Neural cell (in vitro differentiated cells): Measurements from ENCODE around the gene CPLX1. TPM values are rescaled to one million over a fixed set of nuclear protein-coding genes. Genes with fewer than 3 reads are reported as not detected.

Experiments used
- H2AFZ ChIP-seq: fragments of 200-600, 300-800 bp; sonication (generic), shearing (Covaris generic); 2 replicates; pipeline ENCODE4 v1.6.0; 2014; ENCODE audit warnings: low read depth, mild to moderate bottlenecking, antibody characterized with exemption, low read length, moderate library complexity
- H3F3A ChIP-seq: fragments of 200-600 bp; shearing (Covaris generic); 2 replicates; pipeline ENCODE4 v1.6.1; 2016; ENCODE audit warnings: mild to moderate bottlenecking, moderate library complexity, mixed read lengths, antibody characterized with exemption, low read length; ENCODE audit not compliant: insufficient read depth, poor library complexity, severe bottlenecking
- H3K27ac ChIP-seq: fragments of 200-600, 300-800 bp; sonication (generic), shearing (Covaris generic); 2 replicates; pipeline ENCODE4 v1.5.1; 2014; ENCODE audit warnings: mild to moderate bottlenecking, low read length, moderate library complexity
- H3K27me3 ChIP-seq: fragments of 300-800, 200-600 bp; sonication (generic), shearing (Covaris generic); 2 replicates; pipeline ENCODE4 v1.6.0; 2014; ENCODE audit warnings: mild to moderate bottlenecking, low read depth, low read length, moderate library complexity; ENCODE audit not compliant: insufficient read depth
- H3K36me3 ChIP-seq: fragments of 300-800, 200-600 bp; sonication (generic), shearing (Covaris generic); 2 replicates; pipeline ENCODE4 v1.5.1; 2014; ENCODE audit warnings: mild to moderate bottlenecking, antibody characterized with exemption, low read length, moderate library complexity; ENCODE audit not compliant: insufficient read depth
- H3K4me2 ChIP-seq: fragments of 300-800, 200-600 bp; sonication (generic), shearing (Covaris generic); 2 replicates; pipeline ENCODE4 v1.6.0; 2014; ENCODE audit warnings: mild to moderate bottlenecking, low read length
- H3K4me3 ChIP-seq: fragments of 300-800, 200-600 bp; sonication (generic), shearing (Covaris generic); 2 replicates; pipeline ENCODE4 v1.5.1; 2014; ENCODE audit warnings: mild to moderate bottlenecking, low read length, moderate library complexity
- H3K79me2 ChIP-seq: fragments of 200-600 bp; shearing (Covaris generic); replicated peaks from 2 replicates; pipeline ENCODE4 v1.6.0; 2014; ENCODE audit warnings: mild to moderate bottlenecking, low read length, moderate library complexity; ENCODE audit not compliant: insufficient read depth
- H3K9ac ChIP-seq: fragments of 300-800, 200-600 bp; sonication (generic), shearing (Covaris generic); 2 replicates; pipeline ENCODE4 v1.6.1; 2016; ENCODE audit warnings: mild to moderate bottlenecking, low read length, mixed read lengths
- H3K9me2 ChIP-seq: fragments of 200-600 bp; shearing (Covaris generic); 2 replicates; pipeline ENCODE4 v1.6.1; 2016; ENCODE audit warnings: mild to moderate bottlenecking, low read length, mixed read lengths; ENCODE audit not compliant: insufficient read depth
- H3K9me3 ChIP-seq: fragments of 200-600, 300-800 bp; sonication (generic), shearing (Covaris generic); 2 replicates; pipeline ENCODE4 v1.6.1; 2016; ENCODE audit warnings: mild to moderate bottlenecking, mixed run types, low read length, moderate library complexity, mixed read lengths
- H4K20me1 ChIP-seq: fragments of 200-600 bp; shearing (Covaris generic); 2 replicates; pipeline ENCODE4 v1.6.1; 2016; ENCODE audit warnings: mild to moderate bottlenecking, mixed run types; ENCODE audit not compliant: insufficient read depth
- CTCF ChIP-seq: fragments of 450-650 bp; IDR thresholded peaks from 2 replicates; pipeline ENCODE4 v1.5.1; 2014; ENCODE audit warnings: antibody characterized with exemption, mild to moderate bottlenecking, moderate library complexity; ENCODE audit not compliant: poor library complexity, severe bottlenecking
- EP300 ChIP-seq: fragments of 450-650 bp; conservative IDR thresholded peaks from 2 replicates; pipeline ENCODE4 v1.6.1; 2014; ENCODE audit warnings: antibody characterized with exemption, mild to moderate bottlenecking, moderate library complexity; ENCODE audit not compliant: poor library complexity, severe bottlenecking
- POLR2AphosphoS5 ChIP-seq: IDR thresholded peaks from 2 replicates; pipeline ENCODE4 v1.6.1; 2012
- RAD21 ChIP-seq: fragments of 450-650 bp; conservative IDR thresholded peaks from 2 replicates; pipeline ENCODE4 v1.6.1; 2014; ENCODE audit warnings: antibody characterized with exemption, mild to moderate bottlenecking, moderate library complexity
- SMC3 ChIP-seq: fragments of 450-650 bp; conservative IDR thresholded peaks from 2 replicates; pipeline ENCODE4 v1.6.1; 2014; ENCODE audit warnings: antibody characterized with exemption, mild to moderate bottlenecking, moderate library complexity; ENCODE audit not compliant: poor library complexity
- TAF1 ChIP-seq: IDR thresholded peaks from 2 replicates; pipeline ENCODE4 v1.6.1; 2012; ENCODE audit warnings: low read depth
- polyA plus RNA-seq: library from polyadenylated mRNA; depleted of rRNA; stranded (reverse); fragments of >200 nt; gene quantifications from 2 replicates; pipeline ENCODE4 v1.2.3, GENCODE V29; 2014

The CPLX1 gene
- polyA plus RNA-seq, 1 donor from 2014 or later = 7.6 TPM

GRCh38 chr4:818106-818921 lies 7.6 kb downstream of the CPLX1 start:
- Histone ChIP-seq H2AFZ (no peak overlapping the region), H3K4me3 (no peak overlapping the region), H4K20me1 (no peaks in the 10 kb centered on the region), H3K27me3 (peaks cover 12% of the 10 kb centered on the region), H3K79me2 (no peaks in the 10 kb centered on the region), H3K4me2 (no peak overlapping the region), H3K9me2 (no peaks in the 10 kb centered on the region), H3F3A (no peaks in the 10 kb centered on the region), H3K9ac (no peak overlapping the region), H3K36me3 (no peaks in the 10 kb centered on the region), H3K9me3 (no peaks in the 10 kb centered on the region), H3K27ac (no peak overlapping the region)
- TF ChIP-seq SMC3 = no peak
- no peak for TF ChIP-seq CTCF
- no peak for TF ChIP-seq RAD21

GRCh38 chr4:815464-816146 lies 10.3 kb downstream of the CPLX1 start:
- no peaks in the 10 kb centered on the region for H3F3A ChIP-seq

More at GRCh38 chr4:815464-816146, 10.3 kb downstream of the CPLX1 start:
- no peaks in the 10 kb centered on the region for H3K9me2 ChIP-seq
- H3K27me3 ChIP-seq = peaks cover 4% of the 10 kb centered on the region
- TF ChIP-seq EP300 (no peak), TAF1 (no peak), CTCF (no peak), POLR2AphosphoS5 (no peak), RAD21 (no peak)
- no peak overlapping the region for H2AFZ ChIP-seq
- H3K79me2 ChIP-seq = no peaks in the 10 kb centered on the region
- H3K4me2 ChIP-seq = no peak overlapping the region
- H3K36me3 ChIP-seq = no peaks in the 10 kb centered on the region
- H3K9me3 ChIP-seq = no peaks in the 10 kb centered on the region
- H3K9ac ChIP-seq = no peak overlapping the region
- H3K4me3 ChIP-seq = no peak overlapping the region
- no peaks in the 10 kb centered on the region for H4K20me1 ChIP-seq
- no peak overlapping the region for H3K27ac ChIP-seq
